Left kidney (tissue), 2 donors: ENCODE results near the gene KLK10. TPM values are rescaled to one million over a fixed set of nuclear protein-coding genes. Genes with fewer than 3 reads are reported as not detected.
A peak's percentile ranks its signal among the peaks of the same experiment; 100 is the strongest.
"Not testable (repeated sequence)": the region's sequence is repeated elsewhere in the genome, so short reads cannot be mapped to it uniquely, and the experiment has no call there.

ENCODE experiments used
- DNase-seq: peaks from one replicate; pipeline ENCODE4 v3.0.0-alpha.2; 2013
- polyA plus RNA-seq: library from polyadenylated mRNA; unstranded; fragments of 120-200 nt; gene quantifications from one replicate; pipeline ENCODE4 v1.2.1, GENCODE V29; 2013; ENCODE audit not compliant: insufficient read length

KLK10 gene
- polyA plus RNA-seq, 1 donor = 0.17 TPM

DNA sequence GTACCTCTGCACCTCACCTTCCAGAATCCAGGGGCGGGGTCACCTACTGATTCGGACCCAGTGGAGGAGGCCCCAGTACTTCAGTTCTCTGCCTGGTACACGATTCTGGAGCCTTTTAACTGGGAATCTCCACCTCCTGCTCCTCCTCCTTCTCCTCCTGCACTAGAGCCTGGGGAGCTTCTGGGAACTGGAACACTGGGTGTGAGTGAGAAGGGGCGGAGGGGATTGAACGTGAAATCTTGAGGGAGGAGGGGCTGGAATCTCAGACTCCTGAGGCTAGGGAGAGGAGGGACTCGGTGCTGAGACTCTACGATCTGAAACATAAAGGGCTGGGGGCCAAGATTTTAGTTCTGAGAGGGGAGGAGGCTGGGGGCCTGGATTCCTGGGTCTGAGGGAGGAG, 18.0 kb downstream of the KLK10 start, which contains the start of gene KLK8:
Gene KLK8, minus strand, starts transcription at position 90 of the 400 bp plus-strand sequence. CDS start 437 bp downstream, outside the sequence.
- peak; percentile 44 for DNase-seq

DNA sequence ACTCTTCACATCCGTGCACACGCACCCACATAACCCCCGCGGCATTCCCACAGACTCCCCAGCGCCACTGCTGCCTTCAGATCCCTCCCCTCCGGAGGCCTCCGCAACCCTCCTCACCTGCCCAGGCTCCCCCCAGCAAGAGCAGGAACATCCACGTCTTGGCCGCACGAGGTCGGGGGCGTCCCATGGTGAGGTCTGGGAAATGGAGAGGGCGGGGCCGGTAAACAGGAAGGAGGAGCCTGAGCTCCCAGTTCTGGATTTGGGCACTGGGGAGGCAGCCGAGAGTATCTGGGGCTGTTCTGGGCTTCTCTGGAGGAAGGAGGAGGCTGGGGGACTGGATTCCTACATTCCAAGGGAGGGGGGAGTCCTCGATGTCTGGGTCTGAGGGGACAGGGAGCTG, 18.5 kb downstream of the KLK10 start:
- no peak for DNase-seq

GRCh38 chr19:51000426-51000825, 19.1 kb downstream of the KLK10 start:
- DNase-seq = no peak

- no peak for DNase-seq
These were observed 20.8 kb downstream of the KLK10 start for GRCh38 chr19:50998686-50999085.

- DNase-seq = no peak
These were observed 21.4 kb downstream of the KLK10 start for GRCh38 chr19:50998061-50998460.

- no peak for DNase-seq
These were observed 25.4 kb downstream of the KLK10 start for GRCh38 chr19:50994129-50994528.

- no peak for DNase-seq
These were observed 26.9 kb downstream of the KLK10 start for GRCh38 chr19:50992666-50993035.

GRCh38 chr19:50984416-50984815, 35.1 kb downstream of the KLK10 start:
- not testable (repeated sequence) for DNase-seq

DNA sequence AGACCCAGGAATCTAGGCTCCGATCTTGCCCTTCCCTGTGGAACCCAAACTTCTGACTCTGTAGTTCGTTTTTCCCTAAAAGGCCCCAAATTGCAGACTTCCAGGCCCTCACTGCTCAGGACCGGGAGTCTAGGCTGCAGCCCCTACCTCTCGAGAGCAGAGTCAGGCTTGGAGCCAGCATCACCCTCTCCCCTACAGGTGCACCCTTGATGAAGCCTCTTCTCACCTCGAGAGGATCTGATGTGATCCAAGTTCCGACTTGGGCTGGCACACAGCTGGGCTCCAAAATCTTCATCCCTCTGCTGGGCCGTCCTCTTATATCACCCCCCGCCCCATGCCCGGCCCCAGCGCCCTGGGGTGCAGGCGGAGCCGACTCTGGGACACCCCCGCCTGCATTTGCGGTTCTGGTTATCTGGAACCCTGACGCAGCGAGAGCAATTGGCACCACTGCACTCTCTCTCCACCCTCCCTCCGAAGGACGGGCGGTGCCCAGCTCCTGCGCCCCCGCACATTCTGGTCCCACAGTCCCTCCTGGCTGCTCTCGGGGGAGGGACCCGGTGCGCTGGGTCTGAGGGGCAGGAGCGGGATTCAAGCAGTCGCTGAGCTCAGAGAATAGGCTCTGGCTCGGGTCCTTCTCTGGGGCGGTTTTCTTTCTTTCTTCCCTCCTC, 35.8 kb downstream of the KLK10 start, which contains the start of gene KLK7:
Gene KLK7, minus strand, starts transcription at position 293 of the 668 bp plus-strand sequence. CDS start 1,518 bp downstream, outside the sequence.
- DNase-seq = no peak

- no peak for DNase-seq
These were observed 37.3 kb downstream of the KLK10 start for GRCh38 chr19:50982186-50982585.

- no peak for DNase-seq
These were observed 37.8 kb downstream of the KLK10 start for GRCh38 chr19:50981587-50982146.

GRCh38 chr19:50980208-50980607, 39.3 kb downstream of the KLK10 start:
- no peak for DNase-seq

DNA sequence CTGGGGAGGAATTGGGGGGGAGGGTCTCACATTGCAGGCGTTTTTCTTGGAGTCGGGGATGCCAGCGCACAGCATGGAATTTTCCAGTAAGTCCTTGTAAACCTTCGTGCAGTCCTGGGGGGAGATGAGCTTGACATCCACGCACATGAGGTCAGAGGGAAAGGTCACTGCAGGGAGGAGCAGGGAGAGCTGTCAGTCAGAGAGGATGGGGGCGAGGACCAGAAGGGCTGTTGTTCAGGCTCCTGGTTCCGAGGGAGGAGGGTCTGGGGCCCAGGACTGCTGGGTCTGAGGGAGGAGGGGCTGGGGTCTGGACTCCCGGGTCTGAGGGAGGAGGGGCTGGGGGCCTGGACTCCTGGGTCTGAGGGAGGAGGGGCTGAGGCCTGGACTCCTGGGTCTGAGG, 39.8 kb downstream of the KLK10 start:
- no peak for DNase-seq

DNA sequence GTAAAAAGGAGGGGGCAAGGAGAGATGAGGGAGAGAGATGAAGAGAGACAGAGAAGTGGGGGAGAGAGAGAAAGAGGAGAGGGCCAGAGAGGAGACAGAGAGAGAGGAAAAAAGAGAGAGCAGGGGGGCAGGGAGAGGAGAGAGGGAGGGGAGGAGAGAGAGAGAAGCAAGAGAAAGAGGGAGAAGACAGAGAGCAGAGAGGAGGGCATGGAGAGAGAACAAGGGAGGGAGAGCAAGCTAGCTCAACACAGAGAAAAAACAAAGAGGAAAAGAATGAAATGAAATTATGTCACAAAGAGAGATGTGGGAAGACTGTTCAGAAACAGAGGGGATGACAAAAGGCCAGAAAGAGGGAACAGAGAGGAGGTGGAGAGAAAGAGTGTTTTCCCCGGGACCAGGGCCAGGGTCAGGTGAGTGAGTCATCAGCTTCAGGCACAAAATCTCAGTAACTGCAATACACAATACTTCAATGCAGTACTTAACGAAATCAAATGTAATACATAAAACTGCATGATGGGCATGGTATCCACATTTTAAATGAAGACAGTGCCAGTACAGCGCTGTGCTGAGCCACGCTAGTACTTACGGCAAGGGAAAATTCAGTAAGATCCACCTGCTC, 40.6 kb downstream of the KLK10 start:
- no peak for DNase-seq

DNA sequence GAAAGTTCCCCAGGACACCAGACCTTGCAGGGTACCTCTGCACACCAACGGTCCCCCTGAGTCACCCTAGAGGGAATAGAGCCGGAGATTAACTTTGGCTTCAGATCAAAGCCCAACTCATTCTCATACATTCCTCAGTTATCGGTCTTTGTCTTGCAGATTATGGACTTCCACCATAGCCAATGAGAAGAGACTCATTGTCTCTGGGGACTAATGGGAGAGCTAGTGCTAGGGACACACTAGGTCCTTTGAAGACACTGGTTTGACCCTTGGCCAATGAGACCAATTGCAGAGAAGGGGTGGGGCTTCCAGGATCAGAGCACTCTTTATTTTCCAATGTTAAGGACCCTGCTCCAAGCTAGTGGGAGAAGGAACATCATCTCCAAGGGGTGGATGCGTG, 41.9 kb downstream of the KLK10 start:
- DNase-seq = no peak

GRCh38 chr19:50975766-50976165, 43.7 kb downstream of the KLK10 start:
- DNase-seq = no peak

DNA sequence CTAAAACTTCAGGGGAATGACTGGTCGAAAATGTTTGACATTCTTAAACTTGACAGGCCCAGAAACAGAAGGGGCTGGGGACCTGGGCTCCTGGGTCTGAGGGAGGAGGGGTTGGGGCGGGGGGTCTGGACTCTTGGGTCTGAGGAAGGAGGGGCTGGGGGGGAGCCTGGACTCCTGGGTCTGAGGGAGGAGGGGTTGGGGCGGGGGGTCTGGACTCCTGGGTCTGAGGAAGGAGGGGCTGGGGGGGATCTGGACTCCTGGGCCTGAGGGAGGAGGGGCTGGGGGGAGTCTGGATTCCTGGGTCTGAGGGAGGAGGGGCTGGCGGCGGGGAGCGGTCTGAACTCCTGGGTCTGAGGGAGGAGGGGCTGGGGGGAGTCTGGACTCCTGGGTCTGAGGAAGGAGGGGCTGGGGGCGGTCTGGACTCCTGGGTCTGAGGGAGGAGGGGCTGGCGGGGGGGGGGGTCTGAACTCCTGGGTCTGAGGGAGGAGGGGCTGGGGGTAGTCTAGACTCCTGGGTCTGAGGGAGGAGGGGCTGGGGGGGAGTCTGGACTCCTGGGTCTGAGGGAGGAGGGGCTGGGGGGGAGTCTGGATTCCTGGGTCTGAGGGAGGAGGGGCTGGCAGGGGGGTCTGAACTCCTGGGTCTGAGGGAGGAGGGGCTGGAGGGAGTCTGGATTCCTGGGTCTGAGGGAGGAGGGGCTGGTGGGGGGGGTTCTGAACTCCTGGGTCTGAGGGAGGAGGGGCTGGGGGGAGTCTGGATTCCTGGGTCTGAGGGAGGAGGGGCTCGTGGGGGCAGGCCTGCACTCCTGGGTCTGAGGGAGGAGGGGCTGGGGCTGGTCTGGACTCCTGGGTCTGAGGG, 44.6 kb downstream of the KLK10 start:
- no peak for DNase-seq

GRCh38 chr19:50972795-50973376, 46.6 kb downstream of the KLK10 start:
- DNase-seq = no peak

DNA sequence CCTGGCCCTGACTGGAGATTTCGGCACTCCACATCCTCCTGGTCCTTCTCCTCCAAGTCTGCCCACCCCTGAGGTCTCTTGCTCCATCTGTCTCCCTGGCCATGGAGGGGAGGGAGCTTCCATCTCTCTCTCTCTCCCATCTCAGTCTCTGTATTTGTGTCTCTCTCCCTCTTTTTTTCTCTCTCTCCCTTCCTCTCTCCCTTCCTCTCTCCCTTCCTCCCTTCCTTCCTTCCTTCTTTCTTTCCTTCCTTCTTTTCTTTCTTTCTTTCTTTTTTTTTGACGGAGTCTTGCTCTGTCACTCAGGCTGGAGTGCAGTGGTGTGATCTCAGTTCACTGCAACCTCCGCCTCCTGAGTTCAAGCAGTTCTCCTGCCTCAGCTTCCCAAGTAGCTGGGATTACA, 49.7 kb downstream of the KLK10 start:
- DNase-seq = not testable (repeated sequence)

GRCh38 chr19:50969413-50969760, 50.1 kb downstream of the KLK10 start, which contains the start of gene KLK6:
Gene KLK6, minus strand, starts transcription at chr19:50969591. Its CDS starts 1,487 bp downstream, at chr19:50968104.
- DNase-seq = no peak

GRCh38 chr19:50968716-50969412, 50.6 kb downstream of the KLK10 start:
- peak; percentile 71 for DNase-seq
